AG10803 (cell line): ENCODE data around the gene GFAP.
"Not testable (repeated sequence)": the region's sequence is repeated elsewhere in the genome, so short reads cannot be mapped to it uniquely, and the experiment has no call there.

ENCODE experiments used
- DNase-seq: peaks from one replicate; pipeline ENCODE4 v3.0.0; 2010; ENCODE audit warnings: low read depth
- H3K4me3 ChIP-seq: 2 replicates; pipeline ENCODE4 v1.5.1; 2011; ENCODE audit warnings: mild to moderate bottlenecking, low read length, control low read depth
- TF ChIP-seq, protein P1 (sequence below): conservative IDR thresholded peaks from 2 replicates; pipeline ENCODE4 v1.5.1; 2011; ENCODE audit warnings: mild to moderate bottlenecking, low read length, control low read depth, inconsistent platforms

Gene GFAP

DNA sequence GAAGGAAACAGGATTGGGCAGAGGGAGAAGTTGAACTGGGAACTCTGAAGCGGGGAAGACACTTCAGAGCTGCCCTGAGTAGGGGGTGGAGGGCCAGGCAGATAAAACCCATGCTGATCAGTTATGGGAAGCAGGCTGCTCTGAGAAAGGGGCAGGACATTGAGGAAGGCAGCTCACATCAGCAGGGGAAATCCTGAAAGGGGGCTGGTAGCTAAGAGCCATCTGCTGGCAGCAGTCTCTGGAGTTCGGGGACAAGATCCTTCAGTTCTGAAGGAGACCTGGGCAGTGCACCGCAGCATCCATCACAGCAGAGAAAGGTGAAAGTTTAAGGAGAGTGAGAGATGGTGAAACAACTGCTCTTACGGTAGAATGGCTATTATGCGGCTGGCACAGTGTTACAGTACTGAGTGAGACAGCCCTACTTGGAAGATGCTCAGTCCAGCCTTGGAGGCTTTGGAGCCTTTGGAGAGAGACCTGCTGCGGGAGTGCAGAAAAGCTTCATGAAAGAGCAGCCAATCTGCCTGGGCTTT, 37.7 kb upstream of the GFAP start:
- no peak for DNase-seq
- TF ChIP-seq, protein P1, sequence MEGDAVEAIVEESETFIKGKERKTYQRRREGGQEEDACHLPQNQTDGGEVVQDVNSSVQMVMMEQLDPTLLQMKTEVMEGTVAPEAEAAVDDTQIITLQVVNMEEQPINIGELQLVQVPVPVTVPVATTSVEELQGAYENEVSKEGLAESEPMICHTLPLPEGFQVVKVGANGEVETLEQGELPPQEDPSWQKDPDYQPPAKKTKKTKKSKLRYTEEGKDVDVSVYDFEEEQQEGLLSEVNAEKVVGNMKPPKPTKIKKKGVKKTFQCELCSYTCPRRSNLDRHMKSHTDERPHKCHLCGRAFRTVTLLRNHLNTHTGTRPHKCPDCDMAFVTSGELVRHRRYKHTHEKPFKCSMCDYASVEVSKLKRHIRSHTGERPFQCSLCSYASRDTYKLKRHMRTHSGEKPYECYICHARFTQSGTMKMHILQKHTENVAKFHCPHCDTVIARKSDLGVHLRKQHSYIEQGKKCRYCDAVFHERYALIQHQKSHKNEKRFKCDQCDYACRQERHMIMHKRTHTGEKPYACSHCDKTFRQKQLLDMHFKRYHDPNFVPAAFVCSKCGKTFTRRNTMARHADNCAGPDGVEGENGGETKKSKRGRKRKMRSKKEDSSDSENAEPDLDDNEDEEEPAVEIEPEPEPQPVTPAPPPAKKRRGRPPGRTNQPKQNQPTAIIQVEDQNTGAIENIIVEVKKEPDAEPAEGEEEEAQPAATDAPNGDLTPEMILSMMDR = no peak
- no peak overlapping the region for H3K4me3 ChIP-seq

DNA sequence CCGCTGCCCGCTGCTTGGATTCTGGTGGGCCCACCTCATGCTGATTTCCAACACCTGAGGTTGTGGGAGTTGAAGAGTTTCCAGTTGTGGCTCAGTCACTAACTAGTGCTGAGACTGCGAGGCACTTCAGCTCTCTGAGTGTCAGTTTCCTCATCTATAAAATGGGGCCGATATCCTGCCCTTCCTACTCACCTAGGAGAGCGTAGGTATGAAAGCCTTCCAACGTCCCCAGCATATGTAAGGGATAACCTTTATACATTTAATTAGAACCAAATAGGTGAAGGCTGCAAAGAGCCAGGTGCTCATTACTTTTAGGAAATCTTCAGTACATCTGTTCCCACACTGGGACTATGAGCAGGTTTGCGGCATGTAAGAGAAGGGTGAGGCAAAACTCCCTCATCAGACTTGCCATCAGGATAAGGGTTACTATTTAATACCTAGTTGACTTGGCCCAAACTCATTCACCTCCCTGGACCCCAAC, 33.1 kb upstream of the GFAP start:
- no peak for DNase-seq
- TF ChIP-seq, protein P1 = no peak
- peak overlapping the region; percentile 94 for H3K4me3 ChIP-seq

DNA sequence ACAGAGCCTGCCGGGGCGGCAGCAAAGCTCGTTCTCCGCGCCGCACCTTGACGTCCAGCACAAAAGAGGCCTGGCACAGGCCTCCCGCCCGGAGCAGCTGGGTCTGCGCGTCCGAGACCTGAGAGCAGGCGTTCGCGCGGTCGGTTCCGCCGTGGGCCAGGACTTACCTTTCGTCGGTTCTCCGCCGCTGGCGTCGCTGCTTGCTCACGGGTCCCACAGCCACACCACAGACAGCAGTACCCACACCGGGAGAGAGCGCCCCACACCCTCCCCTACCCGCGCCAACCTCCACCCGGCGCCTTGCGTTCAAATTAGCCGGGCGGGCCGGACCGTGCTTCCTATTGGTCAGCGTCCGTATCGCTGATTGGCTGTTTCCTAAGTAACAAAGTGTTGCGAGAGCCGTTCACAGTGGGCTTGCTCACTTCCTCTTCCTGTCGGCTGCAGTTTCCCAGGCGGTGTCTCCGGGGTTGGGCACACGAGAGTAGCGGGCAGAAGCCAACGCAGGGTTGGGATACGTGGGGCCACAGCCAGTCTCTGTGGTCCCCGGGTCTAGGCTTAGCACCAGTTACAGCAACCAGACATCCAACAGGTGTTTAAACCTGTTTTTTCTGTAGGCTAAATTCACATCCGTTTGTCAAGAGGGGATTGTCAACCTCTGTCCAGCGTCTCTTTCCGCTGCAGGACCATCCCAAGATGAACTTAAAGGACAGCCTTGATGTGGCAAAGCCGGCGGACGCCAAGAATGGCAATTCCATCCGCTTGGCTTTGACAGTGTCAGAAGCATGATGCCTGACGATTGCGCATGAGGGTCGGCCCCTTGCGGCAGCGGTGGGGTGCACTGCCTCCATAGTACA, 32.4 kb upstream of the GFAP start, which contains the start of gene KIF18B:
Gene KIF18B (minus strand): TSS at position 313 of the 854 bp plus-strand sequence. CDS start 11,429 bp downstream, outside the sequence.
- peak; percentile 94 for DNase-seq
- TF ChIP-seq, protein P1 = 0 out of 2 replicates have a peak, but pooled peaks have one; percentile 9
- peak within 1 kb of the TSS; percentile 94 for H3K4me3 ChIP-seq

DNA sequence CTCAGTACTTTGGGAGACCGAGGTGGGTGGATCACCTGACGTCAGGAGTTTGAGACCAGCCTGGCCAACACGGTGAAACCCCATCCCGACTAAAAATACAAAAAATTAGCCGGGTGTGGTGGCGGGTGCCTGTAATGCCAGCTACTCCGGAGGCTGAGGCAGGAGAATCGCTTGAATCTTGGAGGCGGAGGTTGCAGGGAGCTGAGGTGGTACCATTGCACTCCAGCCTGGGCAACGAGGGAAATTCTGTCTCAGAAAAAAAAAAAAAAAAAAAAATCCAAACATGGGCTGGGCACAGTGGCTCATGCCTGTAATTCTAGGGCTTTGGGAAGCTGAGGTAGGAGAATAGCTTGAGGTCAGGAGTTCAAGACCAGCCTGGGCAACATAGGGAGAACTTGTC, 30.4 kb upstream of the GFAP start:
- not testable (repeated sequence) for DNase-seq

DNA sequence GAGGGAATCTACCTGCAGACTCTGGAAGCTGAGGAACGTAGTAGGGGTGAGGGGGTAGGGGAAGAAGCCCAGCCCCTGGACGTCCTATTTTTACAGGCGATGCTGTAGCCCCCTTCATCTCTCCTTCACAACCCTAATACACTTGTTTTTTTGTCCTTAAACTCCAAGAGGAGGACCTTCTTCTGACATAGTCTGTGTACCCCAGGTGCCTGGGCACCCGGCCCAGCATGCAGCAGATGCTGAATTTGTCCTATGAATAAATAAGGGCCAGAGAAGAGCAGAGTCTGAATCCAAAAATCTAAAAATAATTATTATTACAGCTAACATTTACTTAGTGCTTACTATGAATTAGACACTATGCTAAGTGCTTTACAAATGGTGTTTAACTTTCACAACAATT, 27.2 kb upstream of the GFAP start:
- TF ChIP-seq, protein P1 = no peak
- DNase-seq = no peak
- H3K4me3 ChIP-seq = no peak overlapping the region

More for the DNA sequence above, 30.4 kb upstream of the GFAP start:
- not testable (repeated sequence) for H3K4me3 ChIP-seq

DNA sequence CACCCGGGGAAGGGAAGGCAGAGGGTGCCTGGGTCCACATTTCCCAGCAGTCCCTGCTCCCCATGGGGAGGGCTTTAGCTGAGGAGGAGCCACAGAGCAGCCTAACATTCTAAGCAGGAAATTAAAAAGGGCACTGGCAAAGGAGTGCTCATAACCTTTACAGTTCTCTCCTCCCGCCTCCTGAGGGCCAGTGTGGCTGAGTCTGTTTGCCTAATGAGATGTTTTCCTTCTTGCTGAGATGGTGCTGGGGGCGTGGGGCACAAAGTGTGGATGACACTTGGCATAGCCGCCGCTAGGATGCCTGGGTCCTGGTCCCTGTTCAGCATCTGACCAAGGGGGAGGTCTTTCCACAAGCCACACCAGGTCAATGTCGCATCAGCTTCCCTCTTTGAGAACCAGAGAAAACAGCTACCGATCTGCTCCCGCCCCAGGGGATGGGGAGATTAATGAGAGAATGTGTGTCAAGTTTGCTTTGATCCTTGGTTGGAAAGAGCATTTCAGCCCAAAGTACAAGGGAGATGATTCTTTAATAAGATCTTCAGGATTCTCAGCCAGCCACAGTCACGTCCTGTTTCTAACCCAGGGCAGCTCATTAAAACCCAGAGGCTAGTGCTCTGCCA, 26.5 kb upstream of the GFAP start:
- TF ChIP-seq, protein P1 = no peak
- no peak overlapping the region for H3K4me3 ChIP-seq
- no peak for DNase-seq

DNA sequence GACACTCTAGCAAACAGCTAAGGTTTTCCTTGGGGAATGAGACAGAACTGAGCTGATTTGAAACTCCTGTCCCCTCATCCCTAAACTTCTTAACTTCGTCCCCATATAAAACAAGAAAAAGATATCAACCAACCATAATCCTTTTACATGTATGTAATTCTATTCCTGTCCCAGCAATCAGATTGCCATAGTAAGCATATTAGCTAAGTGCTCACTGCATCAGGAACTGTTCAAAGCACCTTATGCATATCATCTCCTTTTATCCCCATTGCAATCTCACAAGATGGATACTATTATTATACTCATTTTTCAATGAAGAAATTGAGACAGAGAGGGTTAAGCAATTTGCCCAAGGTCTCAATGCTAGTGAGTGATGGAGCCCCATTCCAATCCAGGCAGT, 25.5 kb upstream of the GFAP start:
- H3K4me3 ChIP-seq = no peak overlapping the region
- TF ChIP-seq, protein P1 = no peak
- DNase-seq = no peak
